ENCODE results near the gene SMYD3. TPM values are rescaled to one million over a fixed set of nuclear protein-coding genes. Genes with fewer than 3 reads are reported as not detected.

Gene SMYD3
- total and polyA plus RNA-seq, 10 donors: 12.5 to 33.1 (median 21.0) TPM

GRCh38 chr1:246008363-246008831 lies 498.7 kb downstream of the SMYD3 start:
- H3K27ac ChIP-seq: no peak overlapping the region
- no peaks in the 10 kb centered on the region for H3K9me3 ChIP-seq
- intact Hi-C loops (cut with DNase I; ENCODE audit: low total_unique reads): no loop called here

GRCh38 chr1:246005067-246005466 lies 502.0 kb downstream of the SMYD3 start:
- TF ChIP-seq CTCF (IDR thresholded peaks at IDR 0.05 in 8 of 11, conservative IDR thresholded peaks at IDR 0.05 in 3 of 11): no peak
- no peak for TF ChIP-seq POLR2AphosphoS5 (IDR thresholded peaks at IDR 0.05)
- no peak for TF ChIP-seq POLR2A (IDR thresholded peaks at IDR 0.05)
- no peak for DNase-seq
- H3K4me1 ChIP-seq: no peaks in the 10 kb centered on the region
- no peak overlapping the region for H3K27ac ChIP-seq
- H3K36me3 ChIP-seq: no peaks in the 10 kb centered on the region
- 71 to 87% (median 76%) methylated on average over 3 of the region's 3 CpGs for WGBS, 5 donors
- H3K4me3 ChIP-seq: no peak overlapping the region
- H3K27me3 ChIP-seq (replicated peaks in 1 of 7): no peaks in the 10 kb centered on the region
- no peaks in the 10 kb centered on the region for H3K9me3 ChIP-seq
- intact Hi-C loops (cut with DNase I; ENCODE audit: low total_unique reads): no loop called here

More at GRCh38 chr1:246008363-246008831, 498.7 kb downstream of the SMYD3 start:
- Histone ChIP-seq H3K4me1 (peaks cover 0 to 4% (median 0%) of the 10 kb centered on the region in 6 donors), H3K4me3 (no peak overlapping the region), H3K27me3 (replicated peaks in 1 of 7) (no peaks in the 10 kb centered on the region), H3K36me3 (no peaks in the 10 kb centered on the region)
- DNase-seq: no peak
- 72 to 84% (median 82%) methylated on average over 10 of the region's 10 CpGs for WGBS, 5 donors
- no peak for TF ChIP-seq POLR2A (IDR thresholded peaks at IDR 0.05)
- no peak for TF ChIP-seq POLR2AphosphoS5 (IDR thresholded peaks at IDR 0.05)
- TF ChIP-seq CTCF (IDR thresholded peaks at IDR 0.05 in 8 of 11, conservative IDR thresholded peaks at IDR 0.05 in 3 of 11): no peak

- Histone ChIP-seq H3K27ac (no peak overlapping the region), H3K36me3 (no peaks in the 10 kb centered on the region), H3K4me3 (no peak overlapping the region), H3K4me1 (no peaks in the 10 kb centered on the region), H3K27me3 (replicated peaks in 1 of 7) (no peaks in the 10 kb centered on the region), H3K9me3 (no peaks in the 10 kb centered on the region)
- 84 to 96% (median 85%) methylated on average over 3 of the region's 3 CpGs for WGBS, 5 donors
- no peak for DNase-seq
- TF ChIP-seq POLR2AphosphoS5 (IDR thresholded peaks at IDR 0.05): no peak
- no peak for TF ChIP-seq CTCF (IDR thresholded peaks at IDR 0.05 in 8 of 11, conservative IDR thresholded peaks at IDR 0.05 in 3 of 11)
- TF ChIP-seq POLR2A (IDR thresholded peaks at IDR 0.05): no peak
- intact Hi-C loops (cut with DNase I; ENCODE audit: low total_unique reads): loop anchor here (5.0 kb wide), 1 partner anchor 852 kb away; the partner anchor contains the start of gene KIF26B
These were observed 502.8 kb downstream of the SMYD3 start for GRCh38 chr1:246004301-246004700.

- no peak overlapping the region for H3K27ac ChIP-seq
- peak in 3 of 11 experiments; percentile 22 to 43 (median 34) for TF ChIP-seq CTCF (IDR thresholded peaks at IDR 0.05 in 8 of 11, conservative IDR thresholded peaks at IDR 0.05 in 3 of 11)
- TF ChIP-seq POLR2A (IDR thresholded peaks at IDR 0.05): no peak
- DNase-seq: no peak
- H3K4me3 ChIP-seq: no peak overlapping the region
- no peaks in the 10 kb centered on the region for H3K4me1 ChIP-seq
- no peaks in the 10 kb centered on the region for H3K9me3 ChIP-seq
- no peaks in the 10 kb centered on the region for H3K36me3 ChIP-seq
- 53 to 71% (median 62%) methylated on average over 2 of the region's 2 CpGs for WGBS, 5 donors
- intact Hi-C loops (cut with DNase I; ENCODE audit: low total_unique reads): loop anchor here (5.0 kb wide), 1 partner anchor 851 kb away; the partner anchor contains the start of gene KIF26B
- no peaks in the 10 kb centered on the region for H3K27me3 ChIP-seq (replicated peaks in 1 of 7)
These were observed 503.7 kb downstream of the SMYD3 start for GRCh38 chr1:246003442-246003730.

All from spleen (tissue), 11 donors.